Karpas-422 (cell line): ENCODE results near the gene SNX21. TPM values are rescaled to one million over a fixed set of nuclear protein-coding genes. Genes with fewer than 3 reads are reported as not detected.

Source experiments
- DNase-seq: peaks from one replicate; pipeline ENCODE4 v3.0.0-alpha.2; 2015
- H2AFZ ChIP-seq: fragments of 200-600 bp; sonication (generic); 2 replicates; pipeline ENCODE4 v1.6.1; 2014; ENCODE audit warnings: antibody characterized with exemption, low read length, mixed read lengths
- H3K27ac ChIP-seq: fragments of 200-600 bp; sonication (generic); 2 replicates; pipeline ENCODE4 v1.5.1; 2014; ENCODE audit warnings: mild to moderate bottlenecking, low read length, moderate library complexity
- H3K27me3 ChIP-seq: fragments of 200-600 bp; sonication (generic); 2 replicates; pipeline ENCODE4 v1.6.1; 2014; ENCODE audit warnings: low read length, mixed read lengths
- H3K36me3 ChIP-seq: fragments of 200-600 bp; sonication (generic); 2 replicates; pipeline ENCODE4 v1.6.1; 2014; ENCODE audit warnings: low read length, mixed read lengths; ENCODE audit not compliant: insufficient read depth
- H3K4me1 ChIP-seq: fragments of 200-600 bp; sonication (generic); 2 replicates; pipeline ENCODE4 v1.6.1; 2014; ENCODE audit warnings: mild to moderate bottlenecking, low read length, mixed read lengths
- H3K4me2 ChIP-seq: fragments of 200-600 bp; sonication (generic); 2 replicates; pipeline ENCODE4 v1.6.1; 2014; ENCODE audit warnings: low read length, low read depth, mild to moderate bottlenecking; ENCODE audit not compliant: poor library complexity, severe bottlenecking
- H3K4me3 ChIP-seq: fragments of 200-600 bp; sonication (generic); 2 replicates; pipeline ENCODE4 v1.5.1; 2014; ENCODE audit warnings: mild to moderate bottlenecking, antibody characterized with exemption, low read length, mixed read lengths
- H3K79me2 ChIP-seq: fragments of 200-600 bp; sonication (generic); 2 replicates; pipeline ENCODE4 v1.6.1; 2014; ENCODE audit warnings: mild to moderate bottlenecking, low read length, mixed read lengths
- H3K9ac ChIP-seq: fragments of 200-600 bp; sonication (generic); 2 replicates; pipeline ENCODE4 v1.6.0; 2014; ENCODE audit warnings: low read length
- H3K9me2 ChIP-seq: fragments of 200-600 bp; sonication (generic), shearing (Covaris generic); replicated peaks from 2 replicates; pipeline ENCODE4 v1.6.0; 2014; ENCODE audit warnings: mild to moderate bottlenecking, low read length, moderate library complexity; ENCODE audit not compliant: insufficient read depth
- H3K9me3 ChIP-seq: fragments of 300-700, 200-600 bp; sonication (generic); 2 replicates; pipeline ENCODE4 v1.6.1; 2014; ENCODE audit warnings: low read length, mixed read lengths
- H4K20me1 ChIP-seq: fragments of 200-600 bp; sonication (generic); 2 replicates; pipeline ENCODE4 v1.6.1; 2014; ENCODE audit warnings: mild to moderate bottlenecking, antibody characterized with exemption, low read length, low read depth; ENCODE audit not compliant: insufficient read depth
- total RNA-seq: library from RNA; depleted of rRNA; stranded (reverse); fragments of >200 nt; shearing (Covaris generic); gene quantifications from 2 replicates; pipeline ENCODE4 v1.2.3, GENCODE V29; 2014; ENCODE audit warnings: low replicate concordance

Gene SNX21
- total RNA-seq, 1 experiment from 2014 or later = not detected

- Histone ChIP-seq H3K4me2 (no peak overlapping the region), H3K4me3 (no peak overlapping the region), H3K27ac (no peak overlapping the region), H3K9ac (no peak overlapping the region), H2AFZ (no peak overlapping the region), H3K4me1 (peaks cover 22% of the 10 kb centered on the region), H3K9me2 (no peaks in the 10 kb centered on the region), H3K79me2 (peaks cover 48% of the 10 kb centered on the region), H3K36me3 (0 out of 2 replicates have a peak, but pooled peaks cover 1% of the 10 kb centered on the region), H4K20me1 (no peaks in the 10 kb centered on the region), H3K9me3 (no peaks in the 10 kb centered on the region), H3K27me3 (no peaks in the 10 kb centered on the region)
- no peak for DNase-seq
Measured at GRCh38 chr20:45859916-45860315, 26.3 kb downstream of the SNX21 start.

DNA sequence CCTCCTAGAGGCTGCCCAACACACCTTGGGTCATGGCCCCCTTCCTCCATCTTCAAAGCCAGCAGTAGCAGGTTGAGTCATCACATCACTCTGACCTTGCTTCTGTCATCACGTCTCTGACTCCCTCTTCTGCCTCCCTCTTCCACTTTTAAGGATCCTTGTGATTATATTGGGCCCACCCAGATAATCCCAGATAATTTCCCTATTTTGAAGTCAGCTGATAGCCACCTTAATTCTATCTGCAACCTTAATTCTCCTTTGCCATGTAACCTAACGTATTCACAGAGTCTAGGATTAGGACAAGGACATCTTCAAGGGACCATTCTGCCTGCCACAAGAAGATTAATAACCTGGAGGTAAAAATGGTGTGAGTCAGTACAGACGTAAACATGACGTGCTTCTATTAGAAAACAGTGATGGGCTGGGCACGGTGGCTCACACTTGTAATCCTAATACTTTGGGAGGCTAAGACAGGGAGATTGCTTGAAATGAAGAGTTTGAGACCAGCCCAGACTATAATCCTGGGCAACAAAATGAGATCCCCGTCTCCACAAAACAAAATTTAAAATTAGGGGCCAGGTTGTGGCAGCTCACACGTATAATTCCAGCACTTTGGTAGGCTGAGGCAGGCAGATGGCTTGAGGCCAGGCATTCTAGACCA is 27.1 kb downstream of the SNX21 start:
- no peak overlapping the region for H2AFZ ChIP-seq
- H4K20me1 ChIP-seq = no peaks in the 10 kb centered on the region
- no peaks in the 10 kb centered on the region for H3K27me3 ChIP-seq
- no peak overlapping the region for H3K9ac ChIP-seq
- H3K4me2 ChIP-seq = no peak overlapping the region
- H3K27ac ChIP-seq = no peak overlapping the region
- no peaks in the 10 kb centered on the region for H3K36me3 ChIP-seq
- no peak overlapping the region for H3K4me3 ChIP-seq
- H3K4me1 ChIP-seq = peaks cover 22% of the 10 kb centered on the region
- DNase-seq = no peak
- no peaks in the 10 kb centered on the region for H3K9me3 ChIP-seq
- H3K9me2 ChIP-seq = no peaks in the 10 kb centered on the region
- H3K79me2 ChIP-seq = peaks cover 42% of the 10 kb centered on the region

DNA sequence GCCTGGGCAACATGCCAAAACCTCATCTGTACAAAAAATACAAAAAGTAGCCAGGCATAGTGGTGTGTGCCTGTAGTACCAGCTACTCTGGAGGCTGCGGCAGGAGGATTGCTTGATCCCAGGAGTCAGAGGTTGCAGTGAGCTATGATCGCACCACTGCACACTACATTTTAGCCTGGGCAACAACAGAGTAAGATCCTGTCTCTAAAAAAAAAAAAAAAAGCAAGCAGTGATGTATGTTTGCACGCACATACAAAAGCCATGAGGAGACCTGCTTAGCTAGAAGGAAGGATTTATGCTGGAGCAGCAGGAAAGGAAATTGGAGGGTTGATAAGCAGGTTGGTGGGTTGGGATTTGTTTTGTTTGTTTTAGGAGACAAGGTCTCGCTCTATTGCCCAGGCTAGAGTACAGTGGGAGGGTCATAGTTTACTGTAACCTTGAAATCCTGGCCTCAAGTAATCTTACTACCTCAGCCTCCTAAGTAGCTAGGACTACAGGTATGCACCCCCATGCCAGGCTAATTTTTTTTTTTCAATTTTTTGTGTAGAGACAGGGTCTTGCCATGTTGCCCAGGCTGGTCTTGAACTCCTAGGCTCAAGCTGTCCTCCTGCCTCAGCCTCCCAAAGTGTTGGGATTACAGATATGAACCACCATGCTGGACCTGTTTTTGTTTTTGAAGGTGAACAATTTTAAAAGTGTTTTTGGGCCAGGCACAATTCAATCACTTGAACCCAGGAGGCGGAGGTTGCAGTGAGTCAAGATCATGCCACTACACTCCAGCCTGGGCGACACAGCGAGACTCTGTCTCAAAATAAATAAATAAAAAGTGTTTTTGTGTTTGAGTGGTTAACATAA is 27.8 kb downstream of the SNX21 start:
- Histone ChIP-seq H3K9me3 (no peaks in the 10 kb centered on the region), H4K20me1 (no peaks in the 10 kb centered on the region), H3K9me2 (no peaks in the 10 kb centered on the region), H3K4me2 (no peak overlapping the region), H3K4me1 (peaks cover 14% of the 10 kb centered on the region), H3K27ac (no peak overlapping the region), H3K36me3 (no peaks in the 10 kb centered on the region), H3K27me3 (no peaks in the 10 kb centered on the region), H3K79me2 (peaks cover 34% of the 10 kb centered on the region), H3K9ac (no peak overlapping the region), H2AFZ (no peak overlapping the region), H3K4me3 (no peak overlapping the region)
- DNase-seq = no peak

GRCh38 chr20:45863543-45864470 is 30.2 kb downstream of the SNX21 start:
- H3K9me3 ChIP-seq = no peaks in the 10 kb centered on the region
- no peaks in the 10 kb centered on the region for H3K27me3 ChIP-seq
- no peaks in the 10 kb centered on the region for H4K20me1 ChIP-seq
- peaks cover 4% of the 10 kb centered on the region for H3K4me1 ChIP-seq
- H3K79me2 ChIP-seq = peaks cover 21% of the 10 kb centered on the region
- H3K9ac ChIP-seq = no peak overlapping the region
- no peaks in the 10 kb centered on the region for H3K9me2 ChIP-seq
- no peaks in the 10 kb centered on the region for H3K36me3 ChIP-seq
- no peak overlapping the region for H3K4me3 ChIP-seq
- H2AFZ ChIP-seq = no peak overlapping the region
- no peak overlapping the region for H3K27ac ChIP-seq
- no peak for DNase-seq
- H3K4me2 ChIP-seq = no peak overlapping the region

- no peak overlapping the region for H3K27ac ChIP-seq
Measured at GRCh38 chr20:45866454-45866853, 32.9 kb downstream of the SNX21 start.

GRCh38 chr20:45867136-45867818 is 33.7 kb downstream of the SNX21 start:
- H3K27ac ChIP-seq = no peak overlapping the region
- H3K79me2 ChIP-seq = peaks cover 10% of the 10 kb centered on the region; the same call in 1 of the 2 replicates
- H3K9me2 ChIP-seq = no peaks in the 10 kb centered on the region
- H3K36me3 ChIP-seq = no peaks in the 10 kb centered on the region
- H3K4me3 ChIP-seq = no peak overlapping the region
- no peaks in the 10 kb centered on the region for H3K9me3 ChIP-seq
- H3K9ac ChIP-seq = no peak overlapping the region
- H3K27me3 ChIP-seq = no peaks in the 10 kb centered on the region
- H2AFZ ChIP-seq = no peak overlapping the region
- H3K4me1 ChIP-seq = no peaks in the 10 kb centered on the region
- H4K20me1 ChIP-seq = no peaks in the 10 kb centered on the region
- no peak for DNase-seq
- H3K4me2 ChIP-seq = no peak overlapping the region

More at GRCh38 chr20:45866454-45866853, 32.9 kb downstream of the SNX21 start:
- no peaks in the 10 kb centered on the region for H3K9me3 ChIP-seq
- no peaks in the 10 kb centered on the region for H4K20me1 ChIP-seq
- H3K4me3 ChIP-seq = no peak overlapping the region
- H3K27me3 ChIP-seq = no peaks in the 10 kb centered on the region
- no peak overlapping the region for H3K9ac ChIP-seq
- no peaks in the 10 kb centered on the region for H3K9me2 ChIP-seq
- H3K36me3 ChIP-seq = no peaks in the 10 kb centered on the region
- H3K4me1 ChIP-seq = no peaks in the 10 kb centered on the region
- H3K79me2 ChIP-seq = peaks cover 10% of the 10 kb centered on the region; the same call in 1 of the 2 replicates
- no peak overlapping the region for H2AFZ ChIP-seq
- no peak overlapping the region for H3K4me2 ChIP-seq
- no peak for DNase-seq

DNA sequence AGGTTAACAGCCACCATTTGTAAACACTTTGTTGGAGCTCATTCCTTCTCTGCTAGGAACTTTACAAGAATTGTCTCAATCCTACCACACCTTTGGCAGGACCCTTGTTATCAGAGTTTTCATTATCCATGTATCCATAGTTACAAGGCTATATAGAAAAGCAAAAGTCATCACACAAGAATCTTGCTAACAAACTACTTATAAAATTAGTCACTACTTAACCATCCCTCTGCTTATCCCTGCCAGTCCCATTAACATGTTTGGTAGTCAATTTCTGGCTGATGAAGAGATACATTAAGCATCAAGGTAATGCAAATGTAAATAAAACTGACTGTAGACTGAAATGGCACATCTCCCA is 34.2 kb downstream of the SNX21 start:
- Histone ChIP-seq H3K4me2 (no peak overlapping the region), H3K9me3 (no peaks in the 10 kb centered on the region)

More for the DNA sequence above, 34.2 kb downstream of the SNX21 start:
- peaks cover 8% of the 10 kb centered on the region; the same call in 1 of the 2 replicates for H3K79me2 ChIP-seq
- no peak overlapping the region for H2AFZ ChIP-seq
- H3K27ac ChIP-seq = no peak overlapping the region
- H3K9ac ChIP-seq = no peak overlapping the region
- DNase-seq = no peak
- no peaks in the 10 kb centered on the region for H3K4me1 ChIP-seq
- H3K9me2 ChIP-seq = no peaks in the 10 kb centered on the region
- no peaks in the 10 kb centered on the region for H4K20me1 ChIP-seq
- no peak overlapping the region for H3K4me3 ChIP-seq
- H3K36me3 ChIP-seq = no peaks in the 10 kb centered on the region
- no peaks in the 10 kb centered on the region for H3K27me3 ChIP-seq
